Muscle layer of colon (tissue), 2 donors: ENCODE results near the gene NAPG.

ENCODE experiments used
- H3K27ac ChIP-seq: one replicate; pipeline ENCODE4 v1.7.0; 2013; ENCODE audit warnings: low read depth, mild to moderate bottlenecking, low read length, moderate library complexity
- H3K27me3 ChIP-seq, 2 donors: one replicate each; pipeline ENCODE4 v1.7.0; 2013; ENCODE audit warnings: low read length in 2 of 2, mild to moderate bottlenecking in 2 of 2; ENCODE audit not compliant: insufficient read depth in 2 of 2, control insufficient read depth in 1 of 2
- H3K36me3 ChIP-seq: one replicate; pipeline ENCODE4 v1.7.0; 2013; ENCODE audit warnings: mild to moderate bottlenecking, low read length; ENCODE audit not compliant: insufficient read depth
- H3K4me1 ChIP-seq: one replicate; pipeline ENCODE4 v1.7.0; 2013; ENCODE audit warnings: mild to moderate bottlenecking, low read length; ENCODE audit not compliant: insufficient read depth
- H3K4me3 ChIP-seq, 2 donors: one replicate each; pipeline ENCODE4 v1.7.0; 2013; ENCODE audit warnings: low read length in 2 of 2, low read depth in 1 of 2, mild to moderate bottlenecking in 1 of 2, moderate library complexity in 1 of 2
- H3K9ac ChIP-seq: one replicate; pipeline ENCODE4 v1.7.0; 2013; ENCODE audit warnings: low read length
- H3K9me3 ChIP-seq: one replicate; pipeline ENCODE4 v1.7.0; 2013; ENCODE audit warnings: mild to moderate bottlenecking, low read length
- donor health status: abdominal sarcoma.
- donor health status: Adenocarcinoma of cecum.

NAPG gene

GRCh38 chr18:10515456-10515855, 10.4 kb upstream of the NAPG start:
- no peak overlapping the region for H3K27ac ChIP-seq
- no peaks in the 10 kb centered on the region for H3K9me3 ChIP-seq

DNA sequence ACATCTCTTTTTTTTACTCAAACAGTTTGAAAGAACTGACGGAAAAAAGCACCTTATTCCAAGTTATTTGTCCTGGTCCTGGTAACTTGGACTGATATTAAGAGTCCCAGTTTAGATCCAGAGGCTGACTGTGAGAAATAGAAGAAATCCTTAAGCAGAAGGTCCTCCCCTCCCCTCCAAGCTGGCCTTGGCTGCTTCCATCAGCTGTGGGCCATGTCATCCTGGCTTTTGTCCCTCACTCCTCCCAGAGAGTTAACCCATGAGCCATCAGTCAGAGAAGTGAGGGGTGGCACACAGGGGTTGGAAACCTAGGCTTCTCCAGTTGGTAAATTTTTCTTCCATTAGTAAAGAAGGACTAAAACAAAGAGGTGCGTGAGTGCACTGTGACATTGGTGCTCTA, 9.7 kb upstream of the NAPG start:
- Histone ChIP-seq H3K27me3 (no peaks in the 10 kb centered on the region), H3K9me3 (no peaks in the 10 kb centered on the region), H3K36me3 (no peaks in the 10 kb centered on the region), H3K4me1 (peaks cover 25% of the 10 kb centered on the region), H3K4me3 (no peak overlapping the region), H3K9ac (no peak overlapping the region), H3K27ac (no peak overlapping the region)

More at GRCh38 chr18:10515456-10515855, 10.4 kb upstream of the NAPG start:
- H3K4me3 ChIP-seq, result no peak overlapping the region
- no peaks in the 10 kb centered on the region for H3K27me3 ChIP-seq
- H3K9ac ChIP-seq, result no peak overlapping the region
- no peaks in the 10 kb centered on the region for H3K36me3 ChIP-seq
- H3K4me1 ChIP-seq, result peaks cover 25% of the 10 kb centered on the region

GRCh38 chr18:10518595-10519255, 7.1 kb upstream of the NAPG start:
- H3K9ac ChIP-seq, result no peak overlapping the region
- H3K27me3 ChIP-seq, result no peaks in the 10 kb centered on the region
- no peaks in the 10 kb centered on the region for H3K9me3 ChIP-seq
- H3K4me3 ChIP-seq, result no peak overlapping the region
- H3K36me3 ChIP-seq, result no peaks in the 10 kb centered on the region
- H3K4me1 ChIP-seq, result peaks cover 25% of the 10 kb centered on the region
- no peak overlapping the region for H3K27ac ChIP-seq

- Histone ChIP-seq H3K4me3 (no peak overlapping the region), H3K27ac (no peak overlapping the region), H3K9me3 (no peaks in the 10 kb centered on the region), H3K36me3 (no peaks in the 10 kb centered on the region), H3K27me3 (no peaks in the 10 kb centered on the region), H3K9ac (no peak overlapping the region), H3K4me1 (peaks cover 29% of the 10 kb centered on the region)
These were observed 6.5 kb upstream of the NAPG start for GRCh38 chr18:10519366-10519765.

GRCh38 chr18:10519999-10520935, 5.6 kb upstream of the NAPG start:
- no peak overlapping the region for H3K4me3 ChIP-seq
- no peaks in the 10 kb centered on the region for H3K27me3 ChIP-seq
- no peak overlapping the region for H3K27ac ChIP-seq
- peaks cover 38% of the 10 kb centered on the region for H3K4me1 ChIP-seq
- no peak overlapping the region for H3K9ac ChIP-seq
- no peaks in the 10 kb centered on the region for H3K36me3 ChIP-seq
- H3K9me3 ChIP-seq, result no peaks in the 10 kb centered on the region

- Histone ChIP-seq H3K27ac (no peak overlapping the region), H3K4me3 (no peak overlapping the region), H3K36me3 (no peaks in the 10 kb centered on the region), H3K27me3 (no peaks in the 10 kb centered on the region), H3K4me1 (peaks cover 41% of the 10 kb centered on the region), H3K9me3 (no peaks in the 10 kb centered on the region), H3K9ac (no peak overlapping the region)
These were observed 4.3 kb upstream of the NAPG start for GRCh38 chr18:10521566-10521965.

- H3K4me1 ChIP-seq, result peaks cover 48% of the 10 kb centered on the region
- no peaks in the 10 kb centered on the region for H3K27me3 ChIP-seq
- no peak overlapping the region for H3K9ac ChIP-seq
- H3K36me3 ChIP-seq, result no peaks in the 10 kb centered on the region
- no peak overlapping the region for H3K27ac ChIP-seq
- no peak overlapping the region for H3K4me3 ChIP-seq
- no peaks in the 10 kb centered on the region for H3K9me3 ChIP-seq
These were observed 3.3 kb upstream of the NAPG start for GRCh38 chr18:10522574-10522973.

GRCh38 chr18:10523544-10523943, 2.3 kb upstream of the NAPG start:
- Histone ChIP-seq H3K27ac (no peak overlapping the region), H3K9ac (no peak overlapping the region), H3K4me1 (peaks cover 47% of the 10 kb centered on the region), H3K27me3 (no peaks in the 10 kb centered on the region), H3K36me3 (no peaks in the 10 kb centered on the region), H3K4me3 (no peak overlapping the region), H3K9me3 (no peaks in the 10 kb centered on the region)

DNA sequence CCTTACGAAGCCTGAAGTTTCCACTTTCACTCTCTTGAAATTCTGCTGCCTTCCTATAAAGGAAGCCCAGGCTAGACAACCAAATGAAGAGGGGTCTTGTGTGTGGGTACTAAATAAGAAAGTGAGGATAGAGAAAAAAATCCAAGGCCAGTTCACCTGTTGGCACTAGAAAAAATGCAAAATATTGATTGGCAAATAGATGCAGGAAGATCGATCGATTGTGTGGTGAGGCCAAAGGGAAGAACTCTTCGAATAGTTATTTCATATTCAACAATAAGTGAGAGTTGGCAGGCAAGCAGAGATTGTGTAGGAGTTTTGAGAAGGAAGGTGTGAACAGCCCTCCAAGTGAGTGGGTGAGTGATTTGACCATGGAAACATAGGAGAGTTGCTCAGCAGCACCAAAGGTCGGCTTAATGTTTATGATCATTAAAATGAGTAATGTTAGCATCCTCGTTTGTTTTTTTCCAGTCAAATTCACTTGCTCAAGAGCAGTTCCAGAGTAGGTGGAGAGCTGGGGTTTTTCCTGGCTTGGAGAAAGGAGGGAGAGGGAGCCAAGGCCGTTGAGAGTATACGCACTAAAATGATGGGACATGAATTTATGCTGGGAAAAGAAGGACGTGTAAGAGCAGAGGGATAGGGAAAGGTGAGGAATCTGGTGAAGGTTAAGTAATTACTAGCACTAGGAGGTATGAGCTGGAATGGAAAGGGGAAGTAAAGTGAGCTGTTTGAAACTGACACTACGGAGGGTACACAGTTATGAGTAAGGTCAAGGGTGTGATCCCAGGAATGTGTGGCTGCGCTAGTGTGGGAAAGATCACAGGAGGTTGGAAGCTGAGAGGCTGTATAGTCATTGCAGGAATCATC, 1.1 kb upstream of the NAPG start:
- Histone ChIP-seq H3K36me3 (no peaks in the 10 kb centered on the region), H3K27ac (peak overlapping the region; percentile 25), H3K9ac (peak overlapping the region; percentile 25), H3K27me3 (no peaks in the 10 kb centered on the region), H3K9me3 (no peaks in the 10 kb centered on the region), H3K4me3 (peak overlapping the region in 1 of 2 donors; percentile 99), H3K4me1 (peaks cover 35% of the 10 kb centered on the region)

- no peaks in the 10 kb centered on the region for H3K27me3 ChIP-seq
- H3K9ac ChIP-seq, result peak overlapping the region; percentile 25
- H3K36me3 ChIP-seq, result no peaks in the 10 kb centered on the region
- peaks cover 32% of the 10 kb centered on the region for H3K4me1 ChIP-seq
- no peaks in the 10 kb centered on the region for H3K9me3 ChIP-seq
- H3K4me3 ChIP-seq, result peak overlapping the region; percentile 98 to 99
- peak overlapping the region; percentile 50 for H3K27ac ChIP-seq
These were observed 496 bp upstream of the NAPG start for GRCh38 chr18:10525371-10525691.

- Histone ChIP-seq H3K4me1 (peaks cover 37% of the 10 kb centered on the region), H3K27me3 (no peaks in the 10 kb centered on the region), H3K9ac (peak overlapping the region; percentile 81), H3K4me3 (peak overlapping the region; percentile 98 to 99), H3K36me3 (no peaks in the 10 kb centered on the region), H3K9me3 (no peaks in the 10 kb centered on the region), H3K27ac (peak overlapping the region; percentile 73)
These were observed 728 bp downstream of the NAPG start for GRCh38 chr18:10526561-10526949.
